GM13976 (cell line): ENCODE measurements around the gene TMPRSS9.
"Not testable (repeated sequence)": the region's sequence is repeated elsewhere in the genome, so short reads cannot be mapped to it uniquely, and the experiment has no call there.

Experiments
- DNase-seq: peaks from one replicate; pipeline ENCODE4 v3.0.0; 2012; ENCODE audit warnings: low spot score
- CTCF ChIP-seq: IDR thresholded peaks from 2 replicates; pipeline ENCODE4 v1.5.1; 2012; ENCODE audit warnings: borderline replicate concordance, mild to moderate bottlenecking; ENCODE audit not compliant: insufficient read depth; ENCODE audit errors: extremely low read depth, missing control alignments, control extremely low read depth
- in situ Hi-C: fragments of 300-500 bp; cut with MboI; formaldehyde crosslinking; loops from one replicate; pipeline ENCODE4 v1.12.0; 2022; ENCODE audit warnings: low sequenced_read_pairs, mixed read lengths, inconsistent platforms; ENCODE audit not compliant: unreplicated experiment

The TMPRSS9 gene

GRCh38 chr19:2341982-2342381 is 18.1 kb upstream of the TMPRSS9 start:
- in situ Hi-C loops = no loop called here
- no peak for DNase-seq
- TF ChIP-seq CTCF = no peak

GRCh38 chr19:2342656-2343288 is 17.3 kb upstream of the TMPRSS9 start:
- DNase-seq = no peak
- TF ChIP-seq CTCF = no peak
- in situ Hi-C loops = no loop called here

GRCh38 chr19:2343289-2343982 is 16.6 kb upstream of the TMPRSS9 start:
- in situ Hi-C loops = no loop called here
- no peak for TF ChIP-seq CTCF
- no peak for DNase-seq

- no peak for TF ChIP-seq CTCF
- DNase-seq = no peak
- in situ Hi-C loops = no loop called here
These were observed 15.6 kb upstream of the TMPRSS9 start for GRCh38 chr19:2344381-2344870.

- in situ Hi-C loops = no loop called here
- no peak for DNase-seq
- TF ChIP-seq CTCF = no peak
These were observed 15.0 kb upstream of the TMPRSS9 start for GRCh38 chr19:2345076-2345475.

GRCh38 chr19:2345794-2346663 is 14.0 kb upstream of the TMPRSS9 start:
- DNase-seq = no peak
- TF ChIP-seq CTCF = no peak
- in situ Hi-C loops = no loop called here

GRCh38 chr19:2349818-2350217 is 10.2 kb upstream of the TMPRSS9 start:
- in situ Hi-C loops, DNase-seq: not testable (repeated sequence)
